K562 (cell line): ENCODE measurements around the gene PRXL2B. TPM values are rescaled to one million over a fixed set of nuclear protein-coding genes. Genes with fewer than 3 reads are reported as not detected.

Source experiments
- CTBP1 ChIP-seq: fragments of 450-650 bp; IDR thresholded peaks from 2 replicates; pipeline ENCODE4 v1.6.1; 2016; ENCODE audit warnings: borderline replicate concordance
- CXXC5 ChIP-seq: fragments of 250-450 bp; sonication (Bioruptor Pico); IDR thresholded peaks from 2 replicates; pipeline ENCODE4 v1.8.0; 2022; ENCODE audit warnings: inconsistent platforms, mild to moderate bottlenecking, moderate library complexity
- MCM2 ChIP-seq: fragments of 450-650 bp; IDR thresholded peaks from 2 replicates; pipeline ENCODE4 v1.6.1; 2017; ENCODE audit warnings: low read depth, mild to moderate bottlenecking
- NCOA6 ChIP-seq: fragments of 450-650 bp; IDR thresholded peaks from 2 replicates; pipeline ENCODE4 v1.6.1; 2017; ENCODE audit warnings: mild to moderate bottlenecking
- NR1H2 ChIP-seq: sonication (generic); formaldehyde crosslinking; IDR thresholded peaks from 2 replicates; pipeline ENCODE4 v1.4.0; 2020; ENCODE audit warnings: mild to moderate bottlenecking, missing genetic modification reagents
- RBM15 ChIP-seq: fragments of 200-400 bp; formaldehyde crosslinking; IDR thresholded peaks from 2 replicates; pipeline ENCODE4 v1.6.1; 2018; ENCODE audit warnings: mild to moderate bottlenecking, low read length, moderate library complexity; ENCODE audit not compliant: insufficient read depth
- RFX1 ChIP-seq: fragments of 450-650 bp; IDR thresholded peaks from 2 replicates; pipeline ENCODE4 v1.6.1; 2016; ENCODE audit warnings: mild to moderate bottlenecking, moderate library complexity
- ZNF121 ChIP-seq: sonication (generic); formaldehyde crosslinking; conservative IDR thresholded peaks from 2 replicates; pipeline ENCODE4 v1.8.0; 2022; ENCODE audit warnings: missing genetic modification reagents
- ZNF133 ChIP-seq: fragments of 250-450 bp; sonication (Bioruptor Pico); IDR thresholded peaks from 2 replicates; pipeline ENCODE4 v1.4.0; 2020; ENCODE audit warnings: mild to moderate bottlenecking
- polyA plus RNA-seq, 8 experiments: library from polyadenylated mRNA; depleted of rRNA in 4 of 8; stranded (reverse) in 5 of 8; unstranded in 3 of 8; fragments of >200 nt; fragmentation: Nextera tagmentation in 2 of 8; fragmentation: Illumina TruSeq in 1 of 8; extraction: Ambion mirVana in 2 of 8; extraction: Trizol in 1 of 8; gene quantifications; 2 replicates each; pipeline versions ENCODE4 v1.2.1 to v1.2.3, GENCODE V29; 2011 to 2014; ENCODE audit warnings: inconsistent platforms in 1 of 8, missing spikeins in 1 of 8
- total RNA-seq, 7 experiments: library from RNA; depleted of rRNA in 6 of 7; stranded (reverse); fragments of >200 nt in 6 of 7; fragmentation: Illumina TruSeq in 2 of 7; extraction: Trizol in 2 of 7; gene quantifications; 2 replicates each; pipeline versions ENCODE4 v1.2.1 to v1.2.3, GENCODE V29; 2011 to 2021; ENCODE audit warnings: low replicate concordance in 1 of 7
- TF ChIP-seq, protein P1 (sequence below): sonication (generic); formaldehyde crosslinking; IDR thresholded peaks from 2 replicates; pipeline ENCODE4 v1.9.0; 2022; ENCODE audit warnings: mild to moderate bottlenecking, missing genetic modification reagents
- TF ChIP-seq, protein P2 (sequence below): fragments of 450-650 bp; formaldehyde crosslinking; IDR thresholded peaks from 2 replicates; pipeline ENCODE4 v1.4.0; 2022; ENCODE audit warnings: missing genetic modification characterization
- TF ChIP-seq, protein P3 (sequence below), 2 experiments: IDR thresholded peaks; 2 replicates each; pipeline ENCODE4 v1.6.1; 2011; ENCODE audit warnings: borderline replicate concordance in 1 of 2, control low read depth in 1 of 2, low read depth in 1 of 2, low read length in 1 of 2, mild to moderate bottlenecking in 1 of 2, mixed read lengths in 1 of 2, moderate library complexity in 1 of 2; ENCODE audit not compliant: insufficient read depth in 1 of 2, insufficient read length in 1 of 2, poor library complexity in 1 of 2, severe bottlenecking in 1 of 2; ENCODE audit errors: extremely low read depth in 1 of 2
- TF ChIP-seq, protein P4 (sequence below): fragments of 450-650 bp; IDR thresholded peaks from 2 replicates; pipeline ENCODE4 v1.6.1; 2016; ENCODE audit warnings: mild to moderate bottlenecking, moderate library complexity

Gene PRXL2B
- total and polyA plus RNA-seq, 9 of the 15 experiments (the other 6 are each of a cell fraction or from before 2014, with no cell fraction given) = 0.99 to 25.3 (median 11.8) TPM

GRCh38 chr1:2544093-2544874 lies 42.3 kb upstream of the PRXL2B start (continued):
- TF ChIP-seq CTBP1 = 0 out of 2 replicates have a peak, but pooled peaks have one; percentile 3
- TF ChIP-seq, protein P1, sequence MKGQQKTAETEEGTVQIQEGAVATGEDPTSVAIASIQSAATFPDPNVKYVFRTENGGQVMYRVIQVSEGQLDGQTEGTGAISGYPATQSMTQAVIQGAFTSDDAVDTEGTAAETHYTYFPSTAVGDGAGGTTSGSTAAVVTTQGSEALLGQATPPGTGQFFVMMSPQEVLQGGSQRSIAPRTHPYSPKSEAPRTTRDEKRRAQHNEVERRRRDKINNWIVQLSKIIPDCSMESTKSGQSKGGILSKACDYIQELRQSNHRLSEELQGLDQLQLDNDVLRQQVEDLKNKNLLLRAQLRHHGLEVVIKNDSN (CRISPR knock-in tag) = peak; percentile 68
- TF ChIP-seq MCM2 = no peak
- TF ChIP-seq ZNF133 (CRISPR knock-in tag) = no peak
- TF ChIP-seq ZNF121 (CRISPR knock-in tag) = no peak
- no peak for TF ChIP-seq RBM15
- no peak for TF ChIP-seq NR1H2
- TF ChIP-seq, protein P2, sequence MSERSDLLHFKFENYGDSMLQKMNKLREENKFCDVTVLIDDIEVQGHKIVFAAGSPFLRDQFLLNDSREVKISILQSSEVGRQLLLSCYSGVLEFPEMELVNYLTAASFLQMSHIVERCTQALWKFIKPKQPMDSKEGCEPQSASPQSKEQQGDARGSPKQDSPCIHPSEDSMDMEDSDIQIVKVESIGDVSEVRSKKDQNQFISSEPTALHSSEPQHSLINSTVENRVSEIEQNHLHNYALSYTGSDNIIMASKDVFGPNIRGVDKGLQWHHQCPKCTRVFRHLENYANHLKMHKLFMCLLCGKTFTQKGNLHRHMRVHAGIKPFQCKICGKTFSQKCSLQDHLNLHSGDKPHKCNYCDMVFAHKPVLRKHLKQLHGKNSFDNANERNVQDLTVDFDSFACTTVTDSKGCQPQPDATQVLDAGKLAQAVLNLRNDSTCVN = no peak
- TF ChIP-seq, protein P3, sequence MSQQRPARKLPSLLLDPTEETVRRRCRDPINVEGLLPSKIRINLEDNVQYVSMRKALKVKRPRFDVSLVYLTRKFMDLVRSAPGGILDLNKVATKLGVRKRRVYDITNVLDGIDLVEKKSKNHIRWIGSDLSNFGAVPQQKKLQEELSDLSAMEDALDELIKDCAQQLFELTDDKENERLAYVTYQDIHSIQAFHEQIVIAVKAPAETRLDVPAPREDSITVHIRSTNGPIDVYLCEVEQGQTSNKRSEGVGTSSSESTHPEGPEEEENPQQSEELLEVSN (IDR thresholded peaks at IDR 0.05; ENCODE audit: borderline replicate concordance in 1 of 2, extremely low read depth in 1 of 2, insufficient read depth in 1 of 2, insufficient read length in 1 of 2, low read depth in 1 of 2, low read length in 1 of 2, poor library complexity in 1 of 2, severe bottlenecking in 1 of 2) = peak; percentile 53 to 55
- no peak for TF ChIP-seq RFX1
- TF ChIP-seq, protein P4, sequence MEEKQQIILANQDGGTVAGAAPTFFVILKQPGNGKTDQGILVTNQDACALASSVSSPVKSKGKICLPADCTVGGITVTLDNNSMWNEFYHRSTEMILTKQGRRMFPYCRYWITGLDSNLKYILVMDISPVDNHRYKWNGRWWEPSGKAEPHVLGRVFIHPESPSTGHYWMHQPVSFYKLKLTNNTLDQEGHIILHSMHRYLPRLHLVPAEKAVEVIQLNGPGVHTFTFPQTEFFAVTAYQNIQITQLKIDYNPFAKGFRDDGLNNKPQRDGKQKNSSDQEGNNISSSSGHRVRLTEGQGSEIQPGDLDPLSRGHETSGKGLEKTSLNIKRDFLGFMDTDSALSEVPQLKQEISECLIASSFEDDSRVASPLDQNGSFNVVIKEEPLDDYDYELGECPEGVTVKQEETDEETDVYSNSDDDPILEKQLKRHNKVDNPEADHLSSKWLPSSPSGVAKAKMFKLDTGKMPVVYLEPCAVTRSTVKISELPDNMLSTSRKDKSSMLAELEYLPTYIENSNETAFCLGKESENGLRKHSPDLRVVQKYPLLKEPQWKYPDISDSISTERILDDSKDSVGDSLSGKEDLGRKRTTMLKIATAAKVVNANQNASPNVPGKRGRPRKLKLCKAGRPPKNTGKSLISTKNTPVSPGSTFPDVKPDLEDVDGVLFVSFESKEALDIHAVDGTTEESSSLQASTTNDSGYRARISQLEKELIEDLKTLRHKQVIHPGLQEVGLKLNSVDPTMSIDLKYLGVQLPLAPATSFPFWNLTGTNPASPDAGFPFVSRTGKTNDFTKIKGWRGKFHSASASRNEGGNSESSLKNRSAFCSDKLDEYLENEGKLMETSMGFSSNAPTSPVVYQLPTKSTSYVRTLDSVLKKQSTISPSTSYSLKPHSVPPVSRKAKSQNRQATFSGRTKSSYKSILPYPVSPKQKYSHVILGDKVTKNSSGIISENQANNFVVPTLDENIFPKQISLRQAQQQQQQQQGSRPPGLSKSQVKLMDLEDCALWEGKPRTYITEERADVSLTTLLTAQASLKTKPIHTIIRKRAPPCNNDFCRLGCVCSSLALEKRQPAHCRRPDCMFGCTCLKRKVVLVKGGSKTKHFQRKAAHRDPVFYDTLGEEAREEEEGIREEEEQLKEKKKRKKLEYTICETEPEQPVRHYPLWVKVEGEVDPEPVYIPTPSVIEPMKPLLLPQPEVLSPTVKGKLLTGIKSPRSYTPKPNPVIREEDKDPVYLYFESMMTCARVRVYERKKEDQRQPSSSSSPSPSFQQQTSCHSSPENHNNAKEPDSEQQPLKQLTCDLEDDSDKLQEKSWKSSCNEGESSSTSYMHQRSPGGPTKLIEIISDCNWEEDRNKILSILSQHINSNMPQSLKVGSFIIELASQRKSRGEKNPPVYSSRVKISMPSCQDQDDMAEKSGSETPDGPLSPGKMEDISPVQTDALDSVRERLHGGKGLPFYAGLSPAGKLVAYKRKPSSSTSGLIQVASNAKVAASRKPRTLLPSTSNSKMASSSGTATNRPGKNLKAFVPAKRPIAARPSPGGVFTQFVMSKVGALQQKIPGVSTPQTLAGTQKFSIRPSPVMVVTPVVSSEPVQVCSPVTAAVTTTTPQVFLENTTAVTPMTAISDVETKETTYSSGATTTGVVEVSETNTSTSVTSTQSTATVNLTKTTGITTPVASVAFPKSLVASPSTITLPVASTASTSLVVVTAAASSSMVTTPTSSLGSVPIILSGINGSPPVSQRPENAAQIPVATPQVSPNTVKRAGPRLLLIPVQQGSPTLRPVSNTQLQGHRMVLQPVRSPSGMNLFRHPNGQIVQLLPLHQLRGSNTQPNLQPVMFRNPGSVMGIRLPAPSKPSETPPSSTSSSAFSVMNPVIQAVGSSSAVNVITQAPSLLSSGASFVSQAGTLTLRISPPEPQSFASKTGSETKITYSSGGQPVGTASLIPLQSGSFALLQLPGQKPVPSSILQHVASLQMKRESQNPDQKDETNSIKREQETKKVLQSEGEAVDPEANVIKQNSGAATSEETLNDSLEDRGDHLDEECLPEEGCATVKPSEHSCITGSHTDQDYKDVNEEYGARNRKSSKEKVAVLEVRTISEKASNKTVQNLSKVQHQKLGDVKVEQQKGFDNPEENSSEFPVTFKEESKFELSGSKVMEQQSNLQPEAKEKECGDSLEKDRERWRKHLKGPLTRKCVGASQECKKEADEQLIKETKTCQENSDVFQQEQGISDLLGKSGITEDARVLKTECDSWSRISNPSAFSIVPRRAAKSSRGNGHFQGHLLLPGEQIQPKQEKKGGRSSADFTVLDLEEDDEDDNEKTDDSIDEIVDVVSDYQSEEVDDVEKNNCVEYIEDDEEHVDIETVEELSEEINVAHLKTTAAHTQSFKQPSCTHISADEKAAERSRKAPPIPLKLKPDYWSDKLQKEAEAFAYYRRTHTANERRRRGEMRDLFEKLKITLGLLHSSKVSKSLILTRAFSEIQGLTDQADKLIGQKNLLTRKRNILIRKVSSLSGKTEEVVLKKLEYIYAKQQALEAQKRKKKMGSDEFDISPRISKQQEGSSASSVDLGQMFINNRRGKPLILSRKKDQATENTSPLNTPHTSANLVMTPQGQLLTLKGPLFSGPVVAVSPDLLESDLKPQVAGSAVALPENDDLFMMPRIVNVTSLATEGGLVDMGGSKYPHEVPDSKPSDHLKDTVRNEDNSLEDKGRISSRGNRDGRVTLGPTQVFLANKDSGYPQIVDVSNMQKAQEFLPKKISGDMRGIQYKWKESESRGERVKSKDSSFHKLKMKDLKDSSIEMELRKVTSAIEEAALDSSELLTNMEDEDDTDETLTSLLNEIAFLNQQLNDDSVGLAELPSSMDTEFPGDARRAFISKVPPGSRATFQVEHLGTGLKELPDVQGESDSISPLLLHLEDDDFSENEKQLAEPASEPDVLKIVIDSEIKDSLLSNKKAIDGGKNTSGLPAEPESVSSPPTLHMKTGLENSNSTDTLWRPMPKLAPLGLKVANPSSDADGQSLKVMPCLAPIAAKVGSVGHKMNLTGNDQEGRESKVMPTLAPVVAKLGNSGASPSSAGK = peak; percentile 86
- TF ChIP-seq CXXC5 (CRISPR knock-in tag) = no peak
- TF ChIP-seq NCOA6 = no peak
